NCI-H2227 (cell line): ENCODE measurements around the gene TNF.

ENCODE experiments used
- DNase-seq: peaks from one replicate; lab custom pipeline; 2025; ENCODE audit not compliant: unreplicated experiment; lab: John Stamatoyannopoulos, UW

Gene TNF

GRCh38 chr6:31624070-31624469 lies 48.7 kb downstream of the TNF start:
- DNase-seq = no peak

GRCh38 chr6:31626952-31627351 lies 51.6 kb downstream of the TNF start:
- DNase-seq = no peak

GRCh38 chr6:31627690-31628287 lies 52.4 kb downstream of the TNF start:
- no peak for DNase-seq
